Amygdala (tissue), 56 donors: ENCODE data around the gene MCF2L2.

Experiments used
- DNase-seq, 56 donors: peaks; one replicate each; lab custom pipeline; 2025; lab: John Stamatoyannopoulos, UW

MCF2L2 gene

DNA sequence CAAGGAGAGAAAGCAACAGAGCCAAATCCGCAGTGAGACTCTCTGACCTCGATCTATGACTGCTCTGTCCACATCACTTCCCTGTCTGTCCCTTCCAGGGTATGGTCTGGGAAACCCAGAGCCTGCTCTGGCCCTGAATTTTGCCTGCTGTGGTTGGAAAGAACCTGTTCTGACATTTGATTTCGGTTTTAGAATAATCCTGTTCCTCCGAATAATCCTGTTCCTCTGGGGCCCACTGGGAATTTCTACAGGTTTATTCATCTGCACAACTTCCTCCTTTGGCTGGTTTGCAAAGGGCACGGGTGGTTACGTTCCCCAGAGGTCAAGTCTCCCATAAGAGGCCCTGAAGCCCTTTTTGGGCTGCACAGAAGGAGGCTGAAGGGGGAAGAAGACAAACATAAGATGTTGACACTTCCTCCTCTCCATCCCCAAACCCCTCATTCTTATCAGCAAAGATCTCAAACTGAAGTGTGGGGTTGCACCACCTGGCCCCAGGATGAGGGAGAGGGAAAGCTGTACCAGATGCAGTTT, 276.5 kb downstream of the MCF2L2 start:
- DNase-seq = no peak

DNA sequence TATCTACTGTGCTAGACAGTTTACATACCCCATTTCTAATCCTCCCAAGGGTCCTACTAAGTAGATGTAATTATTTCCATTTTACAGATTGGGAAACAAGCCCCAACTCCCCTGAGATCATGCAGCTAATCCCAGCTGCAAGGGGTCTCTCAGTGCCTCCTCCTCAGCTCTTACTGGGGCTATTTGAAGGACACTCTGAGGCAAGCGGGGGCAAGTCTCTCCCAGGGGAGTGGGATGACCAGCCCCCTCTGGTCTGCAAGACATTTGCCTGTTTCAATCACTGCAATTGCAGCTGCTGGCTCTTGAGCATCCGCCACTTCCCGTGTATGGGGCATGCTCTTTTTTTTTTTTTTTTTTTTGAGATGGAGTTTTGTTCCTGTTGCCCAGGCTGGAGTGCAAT, 277.3 kb downstream of the MCF2L2 start:
- DNase-seq = no peak

DNA sequence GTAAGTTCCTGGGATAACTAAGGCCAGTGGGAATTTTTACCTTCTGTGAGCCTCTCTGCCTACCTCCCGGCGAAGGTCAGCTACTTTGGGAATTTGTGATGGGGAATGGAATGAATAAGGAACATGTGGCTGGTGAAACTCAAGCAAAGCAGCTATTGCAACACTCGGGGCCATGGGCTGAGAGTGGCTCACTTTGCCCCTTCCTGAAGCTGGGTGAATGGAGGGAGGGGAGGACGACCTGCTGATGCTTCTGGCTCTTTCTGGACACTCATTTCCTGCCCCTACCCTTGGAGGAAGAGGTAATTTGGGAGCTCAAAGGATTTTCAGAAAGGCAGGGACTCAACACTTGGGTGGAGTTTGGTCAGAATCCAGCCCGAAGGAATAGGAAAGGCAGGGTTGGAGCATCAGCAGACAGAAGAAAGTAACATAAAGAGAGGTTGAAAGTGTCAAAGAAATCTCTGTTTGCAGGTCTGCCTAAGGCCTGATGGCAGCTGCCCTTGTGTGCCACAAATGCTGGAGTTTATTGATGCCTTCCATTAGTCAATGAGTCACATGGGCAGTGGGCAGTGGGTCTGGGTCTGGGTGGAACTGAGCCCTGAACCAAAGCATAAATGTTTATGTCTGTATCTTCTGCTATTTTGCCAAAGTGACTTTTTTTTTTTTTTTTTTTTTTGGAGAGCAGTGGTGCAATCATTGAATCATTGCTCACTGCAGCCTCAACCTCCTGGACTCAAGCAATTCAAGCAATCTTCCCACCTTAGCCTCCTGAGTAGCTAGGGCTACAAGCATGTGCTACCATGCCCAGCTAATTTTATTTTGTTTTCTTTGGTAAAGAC, 278.3 kb downstream of the MCF2L2 start:
- no peak for DNase-seq

DNA sequence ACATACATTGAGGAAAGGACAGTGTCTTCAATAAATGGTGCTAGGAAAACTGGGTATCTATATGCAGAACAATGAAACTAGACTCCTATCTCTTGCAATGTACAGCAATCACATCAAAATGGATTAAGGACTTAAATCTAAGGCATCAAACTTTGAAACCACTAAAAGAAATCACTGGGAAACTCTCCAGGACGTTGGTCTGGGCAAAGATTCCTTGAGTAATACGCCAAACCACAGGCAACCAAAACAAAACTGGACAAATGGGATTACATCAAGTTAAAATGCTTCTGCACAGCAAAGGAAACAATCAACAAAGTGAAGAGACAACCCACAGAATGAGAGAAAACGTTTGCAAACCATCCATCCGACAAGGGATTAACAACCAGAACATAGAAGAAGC, 280.4 kb downstream of the MCF2L2 start:
- no peak for DNase-seq

DNA sequence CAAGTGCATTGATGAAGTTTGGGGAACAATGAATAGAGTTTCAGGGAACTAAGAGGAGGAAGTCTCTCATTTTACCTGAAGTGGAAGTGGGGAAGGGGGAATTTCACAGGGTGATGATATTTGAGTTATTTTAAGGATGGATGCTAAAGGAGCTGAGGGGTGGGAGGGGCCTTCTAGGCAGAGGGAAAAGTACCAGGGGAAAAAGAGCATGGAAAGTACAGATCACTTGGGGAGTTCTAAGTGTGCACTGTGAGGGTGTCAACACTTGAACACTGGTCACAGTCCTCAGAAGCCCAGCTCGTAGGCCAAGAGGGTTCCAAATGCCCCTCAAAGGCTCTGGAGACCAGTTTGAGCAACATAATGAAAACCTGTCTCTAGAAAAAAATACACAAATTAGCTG, 284.1 kb downstream of the MCF2L2 start:
- DNase-seq = no peak

DNA sequence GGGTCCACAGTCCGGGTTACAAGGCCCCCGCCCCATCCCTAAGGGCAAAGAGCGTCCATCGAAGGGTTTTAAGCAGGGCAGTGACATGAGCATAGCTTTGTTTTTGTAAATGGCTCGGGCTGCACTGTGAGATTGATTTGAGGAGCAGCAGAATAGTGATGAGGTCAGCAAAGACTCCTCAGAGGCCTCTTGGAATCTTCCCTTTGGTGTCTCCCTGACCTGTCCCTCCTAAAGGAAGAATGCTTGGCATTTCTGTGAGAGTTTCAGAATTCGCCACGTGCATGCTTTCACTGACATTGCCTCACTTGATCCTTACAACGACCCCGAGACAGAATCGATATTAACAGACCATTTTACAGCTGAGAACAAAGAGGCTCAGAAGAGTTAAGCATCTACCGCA, 286.2 kb downstream of the MCF2L2 start:
- DNase-seq = no peak

DNA sequence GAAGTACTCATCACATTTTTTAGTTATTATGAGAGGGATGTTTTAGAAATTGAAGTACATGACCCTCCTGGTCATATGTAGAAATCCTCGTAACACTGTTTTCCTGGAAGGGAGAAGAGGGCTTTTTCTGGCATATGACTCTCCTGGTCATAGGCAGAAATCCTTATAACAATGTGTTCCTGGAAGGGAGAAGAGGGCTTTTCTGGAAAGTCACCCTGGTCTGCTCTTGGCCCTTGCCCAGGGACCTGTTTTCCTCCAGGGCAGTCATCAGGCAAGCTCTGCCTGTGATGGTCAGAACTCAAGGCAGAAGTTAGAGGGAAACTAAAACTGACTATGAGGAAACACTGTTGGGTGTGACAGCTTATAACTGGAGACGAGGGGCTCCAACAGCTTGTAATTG, 293.6 kb downstream of the MCF2L2 start:
- DNase-seq = no peak

DNA sequence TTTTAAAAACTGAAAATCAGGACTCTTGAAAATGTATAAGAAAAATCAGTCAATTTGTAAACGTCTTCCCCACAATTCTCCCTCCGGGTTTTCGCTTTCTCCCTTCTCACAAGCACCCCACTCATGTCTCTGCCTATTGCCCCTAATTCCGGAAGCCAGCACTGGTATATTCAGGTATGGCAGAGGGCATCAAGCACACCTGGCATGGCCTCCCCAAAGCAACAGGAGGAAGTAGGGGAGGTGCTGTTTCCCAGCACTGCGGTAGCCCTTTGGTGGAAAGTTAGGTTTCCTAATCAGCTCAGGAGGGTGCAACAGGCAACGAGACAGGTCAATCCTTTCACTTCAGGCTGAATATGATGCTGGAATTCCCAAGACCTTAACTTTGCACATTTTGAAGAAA, 296.0 kb downstream of the MCF2L2 start:
- no peak for DNase-seq

DNA sequence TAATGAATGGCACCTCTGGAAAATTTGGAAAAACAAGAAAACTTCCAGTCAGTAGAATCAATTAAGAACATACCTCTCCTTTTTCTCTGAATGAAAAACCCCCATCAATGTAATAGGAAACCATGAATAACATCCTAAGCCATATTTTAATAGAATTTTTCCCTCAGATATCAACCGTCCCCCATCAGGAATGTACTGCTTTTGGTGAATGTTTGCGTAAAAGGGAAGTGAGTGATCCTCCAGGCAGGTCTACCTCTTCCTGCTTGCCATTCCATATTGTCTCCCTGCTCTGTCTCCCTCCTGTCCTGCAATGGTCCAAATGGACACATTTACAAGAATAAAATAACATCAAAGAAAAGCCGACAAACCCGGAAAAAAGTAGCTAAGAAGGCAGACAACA, 296.7 kb downstream of the MCF2L2 start:
- no peak for DNase-seq

DNA sequence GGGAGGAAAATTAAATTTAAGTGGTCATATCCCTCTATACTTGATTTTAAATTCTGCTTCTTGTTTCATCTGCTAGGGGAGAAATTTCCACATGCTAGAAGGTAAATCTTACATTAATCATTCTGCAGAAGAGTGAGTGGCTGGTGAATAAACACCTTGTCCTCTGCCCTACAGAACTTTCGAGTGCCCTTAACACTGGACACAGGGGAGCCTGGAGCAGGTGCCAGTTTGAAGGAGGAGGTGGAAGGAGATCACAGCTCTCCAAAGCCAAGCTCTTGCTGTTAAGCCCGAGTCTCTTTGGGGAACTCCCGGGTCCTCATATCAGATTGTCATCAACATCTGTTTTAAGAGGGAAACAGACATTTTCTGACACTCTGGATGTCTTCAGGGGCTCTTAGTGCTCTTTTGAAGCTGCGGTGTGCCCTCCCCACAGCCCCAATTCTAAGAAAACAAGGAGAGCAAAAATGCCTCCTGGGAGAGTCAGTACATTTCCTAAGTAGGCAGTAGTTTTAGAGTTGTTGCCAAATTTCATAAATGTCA, 297.2 kb downstream of the MCF2L2 start:
- no peak for DNase-seq

DNA sequence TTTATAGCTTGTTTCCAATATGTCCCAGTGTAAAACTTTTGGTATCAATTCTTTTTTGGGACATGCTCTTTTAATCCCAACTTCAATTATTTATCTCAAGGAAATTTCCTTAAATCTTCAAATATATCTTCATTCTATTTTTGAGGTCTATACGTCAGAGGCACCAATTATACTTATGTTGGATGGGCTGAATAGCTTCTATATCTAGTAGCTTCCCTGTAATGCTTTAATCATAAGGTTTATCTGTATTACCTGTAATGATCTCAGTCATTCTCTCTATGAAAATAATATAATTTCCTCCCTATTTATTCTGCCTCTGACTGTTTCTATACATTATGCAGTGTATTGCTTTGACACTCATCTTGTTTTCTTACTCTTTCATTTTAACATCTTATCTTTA, 299.2 kb downstream of the MCF2L2 start:
- no peak for DNase-seq

DNA sequence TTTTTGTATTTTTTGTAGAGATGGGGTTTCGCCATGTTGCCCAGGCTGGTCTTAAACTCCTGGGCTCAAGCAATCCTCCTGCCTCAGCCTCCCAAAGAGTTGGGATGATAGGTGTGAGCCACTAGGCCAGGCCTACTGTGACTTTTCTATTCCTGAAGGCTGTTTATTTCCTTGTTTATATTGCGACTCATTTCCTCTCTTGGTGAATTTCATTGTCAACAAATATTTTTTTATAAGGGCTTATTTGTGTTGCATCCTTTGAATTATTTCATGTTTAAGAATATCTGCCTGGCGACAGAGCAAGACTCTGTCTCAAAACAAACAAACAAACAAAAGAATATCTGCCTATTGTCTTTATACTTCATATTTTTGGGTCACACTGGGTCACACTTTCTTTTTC, 299.7 kb downstream of the MCF2L2 start:
- no peak for DNase-seq
